Measurements from ENCODE around the gene GTF2H1.

GTF2H1 gene

DNA sequence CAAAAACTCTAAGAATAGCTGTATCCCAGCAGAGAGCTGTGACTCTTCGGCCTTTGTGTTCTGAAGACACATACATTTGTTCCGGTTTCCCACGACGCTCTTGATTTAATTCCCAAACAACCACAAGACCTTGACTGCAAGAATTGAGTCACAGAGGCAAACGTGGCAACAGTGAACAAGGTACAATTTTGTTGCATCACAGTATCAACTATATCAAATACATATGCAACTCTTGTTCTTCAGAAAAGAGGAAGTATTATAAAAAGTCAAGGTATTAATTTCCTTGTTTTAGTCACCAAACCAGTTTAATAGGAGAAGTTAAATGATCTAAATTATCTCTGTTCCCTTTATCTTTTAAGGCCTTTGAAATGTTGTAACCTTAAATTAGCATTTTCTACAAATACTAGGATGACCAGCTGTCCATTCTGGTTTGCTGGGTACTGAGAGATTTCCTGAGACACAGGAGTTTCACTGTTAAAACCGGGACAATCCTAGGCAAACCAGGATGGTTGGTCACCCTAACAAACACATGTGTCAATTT is 11.5 kb upstream of the GTF2H1 start:
- TF ChIP-seq, protein P1, sequence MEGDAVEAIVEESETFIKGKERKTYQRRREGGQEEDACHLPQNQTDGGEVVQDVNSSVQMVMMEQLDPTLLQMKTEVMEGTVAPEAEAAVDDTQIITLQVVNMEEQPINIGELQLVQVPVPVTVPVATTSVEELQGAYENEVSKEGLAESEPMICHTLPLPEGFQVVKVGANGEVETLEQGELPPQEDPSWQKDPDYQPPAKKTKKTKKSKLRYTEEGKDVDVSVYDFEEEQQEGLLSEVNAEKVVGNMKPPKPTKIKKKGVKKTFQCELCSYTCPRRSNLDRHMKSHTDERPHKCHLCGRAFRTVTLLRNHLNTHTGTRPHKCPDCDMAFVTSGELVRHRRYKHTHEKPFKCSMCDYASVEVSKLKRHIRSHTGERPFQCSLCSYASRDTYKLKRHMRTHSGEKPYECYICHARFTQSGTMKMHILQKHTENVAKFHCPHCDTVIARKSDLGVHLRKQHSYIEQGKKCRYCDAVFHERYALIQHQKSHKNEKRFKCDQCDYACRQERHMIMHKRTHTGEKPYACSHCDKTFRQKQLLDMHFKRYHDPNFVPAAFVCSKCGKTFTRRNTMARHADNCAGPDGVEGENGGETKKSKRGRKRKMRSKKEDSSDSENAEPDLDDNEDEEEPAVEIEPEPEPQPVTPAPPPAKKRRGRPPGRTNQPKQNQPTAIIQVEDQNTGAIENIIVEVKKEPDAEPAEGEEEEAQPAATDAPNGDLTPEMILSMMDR (IDR thresholded peaks at IDR 0.05) = no peak
- TF ChIP-seq ZFX (IDR thresholded peaks at IDR 0.05; ENCODE audit: borderline replicate concordance) = no peak
- H3K27ac ChIP-seq = no peak overlapping the region

DNA sequence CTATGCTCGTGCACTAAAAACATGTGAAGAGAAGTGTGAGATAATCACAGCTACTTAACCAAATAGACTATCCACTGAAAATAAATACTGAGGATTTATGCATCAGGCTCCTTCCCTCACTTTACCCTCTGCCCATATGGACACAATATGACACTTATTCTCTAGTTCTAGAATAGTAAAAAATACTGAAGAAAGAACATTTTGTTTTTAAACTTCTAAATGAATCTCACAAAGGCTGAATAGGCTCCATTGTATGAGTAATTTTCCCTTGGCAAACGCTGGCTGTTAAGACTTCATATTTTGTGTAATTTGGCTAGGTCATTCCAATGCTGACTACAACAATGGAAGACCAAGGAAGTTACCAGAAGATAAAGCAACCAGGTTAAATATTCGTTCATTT is 10.4 kb upstream of the GTF2H1 start:
- no peak overlapping the region for H3K27ac ChIP-seq
- no peak for TF ChIP-seq ZFX (IDR thresholded peaks at IDR 0.05; ENCODE audit: borderline replicate concordance)
- TF ChIP-seq, protein P1 (IDR thresholded peaks at IDR 0.05) = no peak

DNA sequence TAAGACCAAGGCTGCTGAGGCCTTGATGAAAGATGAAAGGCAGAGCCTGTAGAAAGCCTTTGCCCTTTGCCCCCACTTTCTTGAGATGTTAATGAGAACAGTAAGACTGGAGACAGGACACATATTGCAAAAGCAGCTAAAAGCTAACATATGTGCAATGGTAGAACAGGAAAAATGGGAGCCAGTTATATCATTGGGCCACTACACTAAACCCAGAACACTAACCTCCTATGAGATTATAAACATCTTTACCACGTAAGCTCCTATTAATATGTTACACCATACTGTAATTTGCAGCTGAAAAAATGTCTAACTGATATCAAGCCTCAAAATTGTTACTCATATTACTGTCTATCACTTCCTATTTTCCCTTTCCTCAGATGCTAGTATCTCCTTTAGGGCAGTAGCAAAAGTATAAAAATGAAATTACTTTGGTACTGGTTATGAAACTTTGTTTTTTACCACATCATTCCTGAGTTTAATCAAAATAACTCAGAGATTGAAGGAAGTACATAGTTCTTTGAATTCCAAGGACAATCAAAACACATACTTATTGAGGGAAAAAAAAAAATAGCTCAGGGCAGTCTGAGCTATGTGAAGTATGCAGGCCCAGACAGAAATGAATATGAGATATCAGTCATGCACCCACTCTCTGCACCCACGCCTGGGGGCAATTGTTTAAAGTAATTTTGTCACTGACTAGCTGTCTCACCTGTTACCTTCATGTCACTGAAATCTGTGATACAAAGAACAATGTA is 9.5 kb upstream of the GTF2H1 start:
- TF ChIP-seq, protein P1 (IDR thresholded peaks at IDR 0.05) = no peak
- no peak for TF ChIP-seq ZFX (IDR thresholded peaks at IDR 0.05; ENCODE audit: borderline replicate concordance)
- H3K27ac ChIP-seq = no peak overlapping the region

DNA sequence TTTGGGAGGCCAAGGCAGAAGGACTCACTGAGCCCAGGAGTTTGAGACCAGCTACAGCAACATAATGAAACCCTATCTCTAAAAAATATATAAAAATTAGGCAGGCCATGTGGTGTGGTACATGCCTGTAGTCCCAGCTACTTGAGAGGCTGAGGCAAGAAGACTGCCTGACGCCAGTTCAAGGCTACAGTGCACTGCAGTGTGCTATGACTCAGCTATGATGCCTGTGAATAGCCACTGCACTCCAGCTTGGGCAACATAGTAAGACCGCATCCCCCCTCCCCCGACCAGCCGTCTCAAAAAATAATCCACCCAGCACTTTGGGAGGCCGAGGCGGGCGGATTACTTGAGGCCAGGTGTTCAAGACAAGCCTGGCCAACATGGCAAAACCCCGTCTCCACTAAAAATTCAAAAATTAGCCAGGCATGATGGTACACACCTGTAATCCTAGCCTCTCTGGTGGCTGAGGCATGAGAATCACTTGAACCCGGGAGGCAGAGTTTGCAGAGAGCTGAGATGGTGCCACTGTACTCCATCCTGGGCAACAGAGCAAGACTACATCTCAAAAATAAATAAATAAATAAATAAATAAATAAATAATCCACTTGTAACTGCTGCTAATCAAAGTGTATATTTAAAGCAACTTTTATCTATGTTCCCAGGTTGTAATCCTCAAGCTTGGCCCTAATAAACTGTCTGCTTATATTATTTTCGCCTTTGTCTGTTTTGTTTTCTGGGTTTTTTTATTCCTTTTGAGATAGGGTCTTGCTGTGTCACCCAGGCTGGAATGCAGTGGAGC is 8.2 kb upstream of the GTF2H1 start:
- no peak for TF ChIP-seq ZFX (IDR thresholded peaks at IDR 0.05; ENCODE audit: borderline replicate concordance)
- TF ChIP-seq, protein P1 (IDR thresholded peaks at IDR 0.05) = no peak
- H3K27ac ChIP-seq = no peak overlapping the region

DNA sequence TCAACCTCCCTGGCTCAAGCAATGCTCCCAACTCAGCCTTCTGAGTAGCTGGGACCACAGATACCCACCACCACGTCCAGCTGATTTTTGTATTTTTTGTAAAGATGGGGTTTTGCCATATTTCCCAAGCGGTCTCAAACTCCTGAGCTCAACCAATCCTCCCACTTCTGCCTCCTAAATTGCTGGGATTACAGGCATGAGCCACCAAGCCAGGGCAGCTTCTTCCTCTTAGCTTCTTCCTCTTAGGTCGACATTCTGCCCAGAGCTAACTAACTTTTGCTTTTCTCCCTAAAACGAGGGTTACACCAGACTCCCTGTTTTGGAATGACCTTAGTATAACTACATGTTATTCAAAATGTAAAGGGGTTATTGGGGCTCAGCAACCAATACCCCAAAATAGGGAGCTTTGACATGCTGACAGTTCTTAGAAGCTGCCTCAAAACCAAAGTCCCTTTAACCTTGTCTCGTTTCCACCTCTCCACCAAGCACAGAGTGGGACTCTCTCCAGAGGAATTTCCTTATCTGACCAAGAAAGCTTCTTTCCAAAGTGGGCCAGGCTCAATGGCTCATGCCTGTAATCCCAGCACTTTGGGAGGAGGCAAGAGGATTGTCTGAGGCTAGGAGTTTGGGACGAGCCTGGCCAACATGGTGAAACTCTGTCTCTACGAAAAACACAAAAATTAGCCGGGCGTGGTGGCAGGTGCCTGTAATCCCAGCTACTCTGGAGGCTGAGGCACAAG is 7.4 kb upstream of the GTF2H1 start:
- no peak for TF ChIP-seq ZFX (IDR thresholded peaks at IDR 0.05; ENCODE audit: borderline replicate concordance)
- TF ChIP-seq, protein P1 (IDR thresholded peaks at IDR 0.05) = no peak
- no peak overlapping the region for H3K27ac ChIP-seq

DNA sequence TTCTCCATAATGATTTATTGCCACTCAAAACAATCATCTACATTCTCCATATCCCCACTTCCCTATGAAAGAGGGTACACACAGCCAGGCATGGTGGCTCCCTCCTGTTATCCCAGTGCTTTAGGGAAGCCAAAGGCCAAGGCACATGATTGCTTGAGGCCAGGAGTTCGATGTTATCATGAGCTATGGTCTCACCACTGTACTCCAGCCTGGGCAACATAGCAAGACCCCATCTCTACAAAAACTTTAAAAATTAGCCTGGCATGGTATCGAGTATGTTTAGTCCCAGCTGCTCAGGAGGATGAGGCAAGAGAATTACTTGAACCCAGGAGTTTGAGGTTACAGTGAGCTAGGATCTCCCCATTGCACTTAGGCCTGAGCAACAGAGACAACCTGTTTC is 6.5 kb upstream of the GTF2H1 start:
- TF ChIP-seq, protein P1 (IDR thresholded peaks at IDR 0.05) = no peak
- H3K27ac ChIP-seq = no peak overlapping the region

Data from 22Rv1 (cell line).